Activated CD8-positive, alpha-beta memory T cell treated with anti-CD3 and anti-CD28 coated beads for 24 hours (primary cell): ENCODE measurements around the gene DAND5.
"Not testable (repeated sequence)": the region's sequence is repeated elsewhere in the genome, so short reads cannot be mapped to it uniquely, and the experiment has no call there.

Experiments used
- DNase-seq: peaks from one replicate; pipeline ENCODE4 v3.0.0-alpha.2; 2020

DAND5 gene

DNA sequence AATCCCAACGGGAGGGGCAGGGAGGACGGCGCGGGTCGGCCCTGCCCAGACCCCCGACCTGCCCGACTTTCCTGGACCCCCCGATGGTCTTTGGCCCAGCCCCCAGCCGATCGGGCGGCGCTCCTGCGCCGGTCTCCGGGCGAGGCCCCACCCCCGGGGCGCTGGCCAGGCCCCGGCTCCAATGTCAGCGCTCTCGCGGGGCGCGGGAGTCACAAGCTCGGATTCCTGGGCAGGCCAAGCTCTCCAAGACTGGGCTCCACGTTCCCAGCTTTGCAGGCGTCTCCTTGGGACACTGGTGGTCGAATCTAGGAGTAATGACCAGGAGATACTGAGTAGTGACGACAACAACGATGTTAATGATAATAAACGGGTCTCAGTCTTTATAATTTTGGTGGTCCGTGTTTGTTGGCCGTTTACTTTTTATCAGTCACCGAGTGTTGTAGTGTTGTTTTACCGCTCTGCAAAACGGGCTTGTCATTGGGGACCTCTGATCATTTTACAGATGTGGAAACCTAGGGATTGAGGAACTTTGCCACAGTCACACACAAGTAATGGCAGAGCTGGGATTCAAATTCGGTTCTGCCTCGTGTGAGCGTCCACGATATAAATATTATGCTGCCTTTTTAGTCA is 23.2 kb upstream of the DAND5 start:
- peak; percentile 85 for DNase-seq

DNA sequence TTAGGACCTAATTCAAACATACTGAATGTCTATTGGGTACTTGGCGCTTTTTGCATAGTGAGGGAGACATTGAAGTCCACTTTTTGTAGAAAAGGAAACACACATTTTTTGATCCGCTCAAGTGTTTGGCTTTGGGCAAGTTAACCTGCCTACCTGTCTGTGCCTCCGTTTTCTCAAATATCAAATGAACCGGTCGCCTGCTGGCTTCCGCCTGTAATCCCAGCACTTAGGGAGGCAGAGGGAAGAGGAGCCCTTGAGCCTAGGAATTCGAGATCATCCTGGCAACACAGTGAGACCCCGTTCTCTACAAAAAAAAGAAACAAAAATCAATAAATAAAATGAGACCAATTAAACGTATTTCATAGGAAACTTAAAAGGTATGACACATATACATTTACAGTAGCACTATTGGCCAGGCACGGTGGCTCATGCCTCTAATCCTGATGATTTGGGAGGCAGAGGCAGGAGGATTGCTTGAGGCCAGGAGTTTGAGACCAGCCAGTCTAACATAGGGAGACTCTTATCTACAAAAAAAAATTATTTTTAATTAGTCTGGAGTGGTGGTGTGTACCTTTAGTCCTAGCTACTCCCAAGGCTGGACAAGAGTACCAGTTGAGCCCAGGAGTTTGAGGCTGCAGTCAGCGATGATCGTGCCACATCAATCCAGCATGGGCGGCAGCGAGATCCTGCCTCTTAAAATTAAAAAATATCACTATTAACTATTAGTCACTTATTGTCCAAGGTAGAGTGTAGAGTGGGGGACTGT is 22.5 kb upstream of the DAND5 start:
- DNase-seq = no peak

GRCh38 chr19:12947702-12948611 is 21.4 kb upstream of the DAND5 start:
- DNase-seq = no peak

DNA sequence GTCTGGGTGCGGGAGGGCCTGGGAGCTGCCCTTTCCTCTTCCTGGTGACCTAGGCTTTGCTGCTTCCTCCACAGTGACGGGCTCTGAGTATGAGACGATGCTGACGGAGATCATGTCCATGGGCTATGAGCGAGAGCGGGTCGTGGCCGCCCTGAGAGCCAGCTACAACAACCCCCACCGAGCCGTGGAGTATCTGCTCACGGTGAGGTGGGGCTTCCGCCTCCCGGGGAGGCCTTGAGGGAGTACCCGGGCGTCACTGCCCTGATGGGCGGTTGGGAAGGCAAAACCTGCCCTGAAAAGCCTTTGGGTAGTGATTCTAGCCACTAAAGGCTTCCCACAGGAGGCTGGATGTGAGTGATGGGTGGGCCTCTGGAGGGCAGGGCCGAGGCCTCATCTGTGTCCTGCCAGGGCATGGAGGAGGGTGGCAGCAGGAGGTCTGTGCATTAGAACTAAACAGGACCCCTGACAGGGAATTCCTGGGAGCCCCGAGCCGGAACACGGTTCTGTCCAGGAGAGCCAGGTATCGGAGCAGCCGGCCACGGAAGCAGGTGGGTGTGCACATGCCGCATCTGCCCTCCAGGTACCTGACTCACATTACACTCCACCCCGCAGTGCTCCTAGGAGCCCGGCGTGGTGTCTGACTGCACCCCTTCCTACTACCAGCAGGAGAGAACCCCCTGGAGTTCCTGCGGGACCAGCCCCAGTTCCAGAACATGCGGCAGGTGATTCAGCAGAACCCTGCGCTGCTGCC is 20.6 kb upstream of the DAND5 start:
- peak; percentile 57 for DNase-seq

- peak; percentile 58 for DNase-seq
Measured at GRCh38 chr19:12949363-12950283, 19.8 kb upstream of the DAND5 start.

- DNase-seq = not testable (repeated sequence)
Measured at GRCh38 chr19:12952050-12952449, 17.3 kb upstream of the DAND5 start.

- DNase-seq = peak; percentile 53
Measured at GRCh38 chr19:12952488-12953137, 16.8 kb upstream of the DAND5 start.

DNA sequence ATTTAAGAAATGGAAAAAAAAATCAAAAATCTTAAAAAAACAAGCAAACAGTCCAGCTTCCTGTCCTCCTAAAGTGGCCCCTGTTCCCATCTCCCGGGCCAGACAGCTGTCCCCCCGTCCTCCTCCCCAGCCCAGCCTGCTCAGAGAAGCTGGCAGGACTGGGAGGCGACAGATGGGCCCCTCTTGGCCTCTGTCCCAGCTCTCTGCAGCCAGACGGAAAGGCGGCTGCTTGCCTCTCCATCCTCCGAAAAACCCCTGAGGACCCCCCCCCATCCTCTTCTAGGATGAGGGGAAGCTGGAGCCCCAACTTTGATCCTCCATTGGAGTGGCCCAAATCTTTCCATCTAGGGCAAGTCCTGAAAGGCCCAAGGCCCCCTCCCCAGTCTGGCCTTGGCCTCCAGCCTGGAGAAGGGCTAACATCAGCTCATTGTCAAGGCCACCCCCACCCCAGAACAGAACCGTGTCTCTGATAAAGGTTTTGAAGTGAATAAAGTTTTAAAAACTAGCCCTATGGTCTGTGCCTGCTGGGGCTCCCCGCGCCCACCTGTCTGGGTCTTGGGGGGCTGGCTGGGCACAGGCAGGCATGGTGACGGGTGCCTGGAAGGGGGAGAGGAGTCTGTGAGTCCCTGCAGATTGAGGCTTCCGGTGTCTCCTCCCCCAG is 16.1 kb upstream of the DAND5 start:
- no peak for DNase-seq

DNA sequence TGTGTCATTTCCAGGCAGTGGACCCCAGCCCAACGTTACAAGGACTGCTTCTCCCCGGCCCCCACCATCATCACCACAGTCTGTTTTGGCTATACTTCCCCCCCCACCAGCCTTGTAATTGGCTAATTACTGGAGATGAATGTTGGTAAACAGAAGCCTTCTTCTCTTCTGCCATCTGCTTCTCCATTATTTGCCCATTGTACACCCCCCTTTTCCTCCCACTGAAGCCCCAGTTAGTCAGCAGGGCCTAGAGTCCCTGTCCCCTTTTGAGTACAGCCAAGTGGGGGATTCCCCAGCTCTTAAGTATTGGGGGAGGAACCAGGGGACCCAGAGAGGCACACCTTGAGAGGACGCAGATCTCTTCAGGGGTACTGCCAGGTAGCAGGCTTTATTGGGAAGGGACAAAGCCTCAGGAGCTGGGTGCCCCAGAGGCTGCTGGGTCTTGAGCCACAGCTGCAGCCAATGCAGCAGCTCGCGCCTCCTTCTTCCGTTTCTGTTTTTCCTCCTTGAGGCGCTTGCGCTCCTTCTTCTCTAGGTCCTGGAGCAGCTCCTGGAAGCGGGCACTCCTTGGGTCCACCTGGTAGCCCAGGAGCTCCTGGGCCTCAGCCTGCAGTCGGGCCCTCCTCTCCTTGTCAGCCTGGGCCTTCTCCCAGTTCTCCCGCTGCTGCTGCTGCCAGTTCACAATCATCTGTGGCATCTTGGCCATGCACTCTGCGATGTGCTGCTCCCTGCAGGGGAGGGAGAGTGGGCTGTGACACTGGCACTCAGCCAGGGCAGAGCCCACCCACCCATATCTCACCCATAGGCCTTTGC is 15.4 kb upstream of the DAND5 start:
- no peak for DNase-seq

GRCh38 chr19:12954612-12954962 is 14.8 kb upstream of the DAND5 start:
- DNase-seq = peak; percentile 56

- peak; percentile 56 for DNase-seq
Measured at GRCh38 chr19:12955575-12955974, 13.8 kb upstream of the DAND5 start.

GRCh38 chr19:12955996-12956395 is 13.4 kb upstream of the DAND5 start:
- DNase-seq = peak; percentile 59

DNA sequence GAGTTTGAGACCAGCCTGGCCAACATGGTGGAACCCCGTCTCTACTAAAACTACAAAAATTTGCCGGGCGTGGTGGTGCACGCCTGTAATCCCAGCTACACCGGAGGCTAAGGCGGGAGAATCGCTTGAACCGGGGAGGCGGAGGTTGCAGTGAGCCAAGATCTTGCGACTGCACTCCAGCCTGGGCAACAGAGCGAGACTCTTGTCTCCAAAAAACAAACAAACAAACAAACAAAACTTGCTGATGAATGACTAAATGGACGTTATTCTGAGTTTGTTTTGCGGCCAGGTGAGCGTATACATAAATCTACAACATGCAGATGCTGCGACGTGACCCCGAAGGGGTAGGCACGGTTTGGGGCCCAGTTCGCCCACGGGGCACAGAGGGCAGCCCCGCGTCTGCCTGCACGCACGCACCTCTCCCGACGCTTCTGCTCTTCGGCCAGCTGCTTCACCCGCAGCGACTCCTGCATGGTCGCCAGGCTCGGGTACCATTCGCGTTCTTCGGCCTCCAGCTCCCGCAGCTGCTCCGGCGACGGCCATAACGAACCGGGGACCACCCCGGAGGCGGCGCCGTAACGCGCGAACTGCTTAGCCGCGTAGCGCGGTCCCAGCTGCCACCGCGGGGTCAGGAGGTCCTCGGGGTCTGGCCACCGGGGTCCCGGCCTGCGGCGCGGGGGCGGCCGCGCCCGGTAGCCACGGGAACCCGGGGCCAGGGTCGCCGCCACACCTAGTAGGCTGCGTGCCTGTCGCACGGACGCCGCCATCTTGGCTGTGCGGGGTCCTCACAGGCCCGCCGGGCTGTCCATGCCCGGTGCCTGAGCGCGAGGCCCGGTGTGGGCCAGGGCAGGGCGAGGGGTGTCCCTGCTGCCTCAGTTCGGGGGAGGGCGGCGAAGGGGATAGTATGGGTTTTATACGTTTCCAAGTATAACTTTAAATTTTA is 12.7 kb upstream of the DAND5 start, which contains the start of gene GADD45GIP1:
Gene GADD45GIP1, minus strand, starts transcription at position 778 of the 943 bp plus-strand sequence. Its CDS starts 11 bp downstream, at position 767.
- DNase-seq = peak; percentile 94

- DNase-seq = not testable (repeated sequence)
Measured at GRCh38 chr19:12957389-12957952, 11.9 kb upstream of the DAND5 start.

DNA sequence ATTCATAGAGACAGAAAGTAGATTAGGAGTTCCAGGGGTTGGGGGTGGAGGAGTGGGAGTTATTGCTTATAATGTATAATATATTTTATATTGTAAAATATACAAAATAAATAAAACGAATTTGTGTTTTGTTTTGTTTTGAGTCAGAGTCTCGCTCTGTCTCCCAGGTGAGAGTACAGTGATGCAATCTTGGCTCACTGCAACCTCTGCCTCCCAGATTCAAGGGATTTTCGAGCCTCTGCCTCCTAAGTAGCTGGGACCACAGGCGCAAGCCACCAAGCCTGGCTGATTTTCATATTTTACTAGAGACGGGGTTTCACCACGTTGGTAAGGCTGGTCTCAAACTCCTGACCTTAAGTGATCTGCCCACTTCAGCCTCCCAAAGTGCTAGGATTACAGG is 9.9 kb upstream of the DAND5 start:
- no peak for DNase-seq

- DNase-seq = peak; percentile 94
Measured at GRCh38 chr19:12965017-12965811, 4.2 kb upstream of the DAND5 start.

- no peak for DNase-seq
Measured at GRCh38 chr19:12965812-12966135, 3.6 kb upstream of the DAND5 start.
